Calu3 (cell line): ENCODE data around the gene LYVE1. TPM values are rescaled to one million over a fixed set of nuclear protein-coding genes. Genes with fewer than 3 reads are reported as not detected.

Experiments
- BruUV-seq: library from RNA; stranded (reverse); fragments of 400-500 nt; replicated peaks from 2 replicates; lab custom pipeline; 2021; lab: Mats Ljungman, UMichigan
- CTCF ChIA-PET: fragments of 300-600 bp; sonication (Branson Sonifier 250); formaldehyde crosslinking; loops from one replicate; lab custom pipeline; 2022; ENCODE audit warnings: antibody characterized with exemption; lab: Charles Lee
- DNase-seq: peaks from one replicate; pipeline ENCODE4 v3.0.0; 2022
- H3K27ac Mint-ChIP-seq: one replicate; pipeline ENCODE4 v1.8.0; 2022; ENCODE audit warnings: mixed read lengths; ENCODE audit not compliant: unreplicated experiment
- H3K27me3 Mint-ChIP-seq: one replicate; pipeline ENCODE4 v1.8.0; 2022; ENCODE audit warnings: mixed read lengths; ENCODE audit not compliant: unreplicated experiment
- H3K36me3 Mint-ChIP-seq: one replicate; pipeline ENCODE4 v1.8.0; 2022; ENCODE audit warnings: mild to moderate bottlenecking, moderate library complexity, mixed read lengths; ENCODE audit not compliant: insufficient read depth, unreplicated experiment
- H3K4me1 Mint-ChIP-seq: one replicate; pipeline ENCODE4 v1.8.0; 2022; ENCODE audit warnings: mild to moderate bottlenecking, low read depth, mixed read lengths; ENCODE audit not compliant: unreplicated experiment
- H3K4me3 Mint-ChIP-seq: one replicate; pipeline ENCODE4 v1.8.0; 2022; ENCODE audit warnings: mild to moderate bottlenecking, low read depth, moderate library complexity, mixed read lengths; ENCODE audit not compliant: unreplicated experiment
- H3K9me3 Mint-ChIP-seq: one replicate; pipeline ENCODE4 v1.8.0; 2022; ENCODE audit warnings: low read depth, mixed read lengths; ENCODE audit not compliant: unreplicated experiment
- intact Hi-C: fragments of 100-400 bp; cut with micrococcal nuclease; formaldehyde crosslinking; loops from one replicate; pipeline ENCODE4 v1.10.0; 2022; ENCODE audit not compliant: unreplicated experiment
- total RNA-seq: library from RNA; stranded (reverse); gene quantifications from 2 replicates; pipeline ENCODE4 v1.2.3, GENCODE V29; 2022
- TF ChIP-seq, protein P1 (sequence below): fragments of 200-600 bp; IDR thresholded peaks from one replicate; pipeline ENCODE4 v1.8.0; 2022; ENCODE audit warnings: antibody characterized with exemption; ENCODE audit not compliant: unreplicated experiment

Gene LYVE1
- total RNA-seq, 1 experiment from 2014 or later: not detected

DNA sequence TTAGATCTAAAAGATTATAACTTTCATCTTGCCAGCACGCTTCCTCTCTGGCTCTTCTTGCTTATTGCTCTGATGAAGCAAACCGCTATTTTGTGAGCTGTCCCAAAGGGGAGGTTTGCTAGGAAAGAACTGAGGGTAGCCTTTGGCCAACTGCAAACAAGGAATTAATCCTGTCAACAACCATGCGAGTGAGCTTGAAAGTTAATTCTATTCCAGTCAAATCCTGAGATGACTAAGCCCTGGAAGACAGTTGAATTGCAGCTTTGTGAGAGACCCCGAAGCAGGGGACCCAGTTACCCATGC, 17.2 kb downstream of the LYVE1 start:
- peaks cover 15% of the 10 kb centered on the region for H3K4me1 Mint-ChIP-seq
- no peak for DNase-seq
- intact Hi-C loops: no loop called here
- no peak overlapping the region for H3K27ac Mint-ChIP-seq
- no peaks in the 10 kb centered on the region for H3K36me3 Mint-ChIP-seq
- no peaks in the 10 kb centered on the region for H3K27me3 Mint-ChIP-seq
- no TSS peak for BruUV-seq
- TF ChIP-seq, protein P1, sequence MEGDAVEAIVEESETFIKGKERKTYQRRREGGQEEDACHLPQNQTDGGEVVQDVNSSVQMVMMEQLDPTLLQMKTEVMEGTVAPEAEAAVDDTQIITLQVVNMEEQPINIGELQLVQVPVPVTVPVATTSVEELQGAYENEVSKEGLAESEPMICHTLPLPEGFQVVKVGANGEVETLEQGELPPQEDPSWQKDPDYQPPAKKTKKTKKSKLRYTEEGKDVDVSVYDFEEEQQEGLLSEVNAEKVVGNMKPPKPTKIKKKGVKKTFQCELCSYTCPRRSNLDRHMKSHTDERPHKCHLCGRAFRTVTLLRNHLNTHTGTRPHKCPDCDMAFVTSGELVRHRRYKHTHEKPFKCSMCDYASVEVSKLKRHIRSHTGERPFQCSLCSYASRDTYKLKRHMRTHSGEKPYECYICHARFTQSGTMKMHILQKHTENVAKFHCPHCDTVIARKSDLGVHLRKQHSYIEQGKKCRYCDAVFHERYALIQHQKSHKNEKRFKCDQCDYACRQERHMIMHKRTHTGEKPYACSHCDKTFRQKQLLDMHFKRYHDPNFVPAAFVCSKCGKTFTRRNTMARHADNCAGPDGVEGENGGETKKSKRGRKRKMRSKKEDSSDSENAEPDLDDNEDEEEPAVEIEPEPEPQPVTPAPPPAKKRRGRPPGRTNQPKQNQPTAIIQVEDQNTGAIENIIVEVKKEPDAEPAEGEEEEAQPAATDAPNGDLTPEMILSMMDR: no peak
- CTCF ChIA-PET: interaction anchor here (1.9 kb wide), 1 partner anchor 10 kb away, joined by 7 read pairs; the partner anchor contains the start of gene RNF141
- peaks cover 5% of the 10 kb centered on the region for H3K9me3 Mint-ChIP-seq
- H3K4me3 Mint-ChIP-seq: no peak overlapping the region

DNA sequence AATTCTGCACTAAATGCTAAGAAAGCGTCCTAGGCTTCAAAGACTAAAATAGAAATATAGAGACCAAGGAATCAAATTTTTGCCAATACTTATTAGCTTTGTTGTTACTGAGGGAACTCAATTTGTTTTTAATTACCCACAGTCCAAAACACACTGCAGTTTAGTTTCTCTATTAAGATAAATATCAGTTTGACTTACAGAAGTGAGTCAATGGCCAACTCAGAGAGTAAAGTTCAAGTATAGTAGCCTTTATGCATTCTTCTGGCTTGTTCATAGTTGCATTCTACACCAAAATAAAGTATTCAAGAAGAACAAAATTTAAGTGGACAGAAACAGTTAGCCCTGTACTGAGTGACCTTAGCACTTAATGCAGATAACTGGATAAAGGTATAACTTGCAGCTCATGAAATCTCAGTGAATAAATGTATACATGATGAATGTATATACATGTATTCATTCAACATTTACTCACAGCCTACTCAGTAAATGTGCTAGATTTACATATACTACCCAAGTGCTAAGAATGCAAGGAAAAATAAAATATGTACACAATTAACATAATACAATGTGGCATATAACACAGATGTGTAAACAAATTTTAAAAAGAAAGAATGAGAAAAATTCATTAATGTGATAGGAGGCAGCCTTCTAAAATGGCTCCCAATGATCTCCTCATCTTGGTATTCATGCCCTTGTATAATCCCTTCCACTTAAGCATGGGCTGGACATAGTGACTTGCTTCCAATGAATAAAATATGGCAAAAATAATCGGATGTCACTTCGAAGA, 17.8 kb downstream of the LYVE1 start:
- peaks cover 5% of the 10 kb centered on the region for H3K9me3 Mint-ChIP-seq
- H3K36me3 Mint-ChIP-seq: no peaks in the 10 kb centered on the region
- H3K27me3 Mint-ChIP-seq: no peaks in the 10 kb centered on the region
- H3K27ac Mint-ChIP-seq: no peak overlapping the region
- H3K4me3 Mint-ChIP-seq: no peak overlapping the region
- intact Hi-C loops: no loop called here
- CTCF ChIA-PET: interaction anchor here (1.9 kb wide), 1 partner anchor 10 kb away, joined by 7 read pairs; the partner anchor contains the start of gene RNF141
- DNase-seq: no peak
- TF ChIP-seq, protein P1: no peak
- peaks cover 15% of the 10 kb centered on the region for H3K4me1 Mint-ChIP-seq
- no TSS peak for BruUV-seq

- CTCF ChIA-PET: interaction anchor here (0.5 to 0.9 kb wide), 2 partner anchors 16 to 69 kb away, joined by 3 to 4 read pairs; no protein-coding TSS in a partner anchor
- Mint-ChIP-seq H3K4me1 (peaks cover 10% of the 10 kb centered on the region), H3K36me3 (peaks cover 17% of the 10 kb centered on the region), H3K9me3 (no peaks in the 10 kb centered on the region), H3K27me3 (no peaks in the 10 kb centered on the region), H3K27ac (no peak overlapping the region), H3K4me3 (no peak overlapping the region)
- intact Hi-C loops: no loop called here
- TF ChIP-seq, protein P1: no peak
- DNase-seq: no peak
- no TSS peak for BruUV-seq
These were observed 23.7 kb downstream of the LYVE1 start for GRCh38 chr11:10544491-10545465.

DNA sequence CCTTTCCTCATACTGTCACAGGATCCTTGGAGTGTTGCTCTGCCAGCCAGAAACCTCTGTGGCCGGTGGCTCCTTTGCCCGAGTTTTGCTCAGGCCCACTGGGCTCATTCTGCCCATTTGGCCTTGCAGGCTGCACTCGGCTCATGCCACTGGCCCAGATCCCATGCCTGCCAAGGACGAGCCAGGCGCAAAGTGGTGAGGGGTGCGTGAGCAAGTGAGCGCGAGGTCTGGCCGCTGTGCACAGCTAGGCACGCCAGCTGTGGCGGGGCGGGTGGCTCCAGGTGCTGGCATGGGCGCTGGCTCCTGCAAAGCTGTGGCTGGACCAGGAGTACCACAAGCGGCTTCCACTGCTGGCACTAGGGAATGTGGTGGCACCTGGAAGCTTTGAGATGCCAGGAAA, 24.7 kb downstream of the LYVE1 start:
- peaks cover 16% of the 10 kb centered on the region for H3K4me1 Mint-ChIP-seq

More for the DNA sequence above, 24.7 kb downstream of the LYVE1 start:
- CTCF ChIA-PET: interaction anchor here (0.9 kb wide), 1 partner anchor 17 kb away, joined by 3 read pairs; no protein-coding TSS in a partner anchor
- Mint-ChIP-seq H3K27ac (no peak overlapping the region), H3K36me3 (peaks cover 22% of the 10 kb centered on the region), H3K4me3 (no peak overlapping the region), H3K9me3 (no peaks in the 10 kb centered on the region), H3K27me3 (no peaks in the 10 kb centered on the region)
- DNase-seq: no peak
- TF ChIP-seq, protein P1: no peak
- intact Hi-C loops: no loop called here
- no TSS peak for BruUV-seq
